ENCODE measurements around the gene ATRNL1.

DNA sequence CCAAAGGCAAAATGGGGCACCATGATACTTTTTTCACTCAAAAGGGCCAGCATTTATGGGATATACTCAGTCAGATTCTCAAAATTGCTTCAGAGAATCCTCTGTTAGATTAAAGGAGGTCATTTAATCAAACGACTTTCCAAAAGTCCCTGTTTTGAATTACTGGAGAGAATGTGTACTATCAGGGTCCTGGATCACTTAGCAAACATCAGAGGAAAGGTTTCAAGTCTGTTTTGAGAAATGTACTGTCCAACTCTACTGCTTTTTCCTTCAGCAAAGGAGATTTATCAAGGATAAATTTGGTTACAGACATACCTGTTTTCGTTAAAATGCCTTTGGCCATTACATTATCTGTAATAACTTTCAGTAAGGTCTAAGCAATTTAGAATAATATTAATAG is 838.9 kb downstream of the ATRNL1 start:
- TF ChIP-seq ARNT (IDR thresholded peaks at IDR 0.05) (no peak), SP1 (IDR thresholded peaks at IDR 0.05) (no peak), FOXA1 (IDR thresholded peaks at IDR 0.05) (no peak), TARDBP (IDR thresholded peaks at IDR 0.05) (no peak), L3MBTL2 (conservative IDR thresholded peaks at IDR 0.05) (no peak), NFRKB (IDR thresholded peaks at IDR 0.05) (no peak)
- TF ChIP-seq, protein P1, sequence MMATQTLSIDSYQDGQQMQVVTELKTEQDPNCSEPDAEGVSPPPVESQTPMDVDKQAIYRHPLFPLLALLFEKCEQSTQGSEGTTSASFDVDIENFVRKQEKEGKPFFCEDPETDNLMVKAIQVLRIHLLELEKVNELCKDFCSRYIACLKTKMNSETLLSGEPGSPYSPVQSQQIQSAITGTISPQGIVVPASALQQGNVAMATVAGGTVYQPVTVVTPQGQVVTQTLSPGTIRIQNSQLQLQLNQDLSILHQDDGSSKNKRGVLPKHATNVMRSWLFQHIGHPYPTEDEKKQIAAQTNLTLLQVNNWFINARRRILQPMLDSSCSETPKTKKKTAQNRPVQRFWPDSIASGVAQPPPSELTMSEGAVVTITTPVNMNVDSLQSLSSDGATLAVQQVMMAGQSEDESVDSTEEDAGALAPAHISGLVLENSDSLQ (IDR thresholded peaks at IDR 0.05), result no peak
